ENCODE measurements around the gene KCTD10.

KCTD10 gene

GRCh38 chr12:109482491-109482890, 5.4 kb upstream of the KCTD10 start:
- TF ChIP-seq EZH2phosphoT487 (IDR thresholded peaks at IDR 0.05; ENCODE audit: borderline replicate concordance) (no peak), CTCF (conservative IDR thresholded peaks at IDR 0.05; ENCODE audit: low read length) (no peak)
- Histone ChIP-seq H4K20me1 (ENCODE audit: insufficient read depth, low read length, poor library complexity, severe bottlenecking) (no peaks in the 10 kb centered on the region), H3K79me2 (ENCODE audit: insufficient read depth, low read length) (peaks cover 20% of the 10 kb centered on the region), H3F3A (ENCODE audit: low read depth) (no peaks in the 10 kb centered on the region; the same call in 1 of the 2 replicates), H2AFZ (ENCODE audit: low read length) (no peak overlapping the region), H3K9me3 (ENCODE audit: insufficient read depth, low read depth, low read length) (no peaks in the 10 kb centered on the region), H3K4me3 (ENCODE audit: low read length, poor library complexity, severe bottlenecking) (no peak overlapping the region), H3K4me1 (ENCODE audit: insufficient read depth, low read length, poor library complexity, severe bottlenecking) (peaks cover 12% of the 10 kb centered on the region), H3K36me3 (ENCODE audit: insufficient read depth, low read length) (peaks cover 17% of the 10 kb centered on the region; the same call in 1 of the 2 replicates), H3K9me2 (replicated peaks; ENCODE audit: low read depth, low read length) (no peaks in the 10 kb centered on the region), H3K27me3 (ENCODE audit: insufficient read depth, low read length, poor library complexity, severe bottlenecking) (no peaks in the 10 kb centered on the region), H3K9ac (ENCODE audit: low read depth, low read length, poor library complexity, severe bottlenecking) (no peak overlapping the region), H3K4me2 (ENCODE audit: low read depth, low read length, poor library complexity, severe bottlenecking) (no peak overlapping the region)

GRCh38 chr12:109481863-109482262, 4.8 kb upstream of the KCTD10 start:
- H3K9me3 ChIP-seq (ENCODE audit: insufficient read depth, low read depth, low read length): no peaks in the 10 kb centered on the region

GRCh38 chr12:109480356-109480755, 3.3 kb upstream of the KCTD10 start:
- TF ChIP-seq EZH2phosphoT487 (IDR thresholded peaks at IDR 0.05; ENCODE audit: borderline replicate concordance): no peak
- no peak for TF ChIP-seq CTCF (conservative IDR thresholded peaks at IDR 0.05; ENCODE audit: low read length)
- Histone ChIP-seq H3K9me3 (ENCODE audit: insufficient read depth, low read depth, low read length) (no peaks in the 10 kb centered on the region), H3K4me3 (ENCODE audit: low read length, poor library complexity, severe bottlenecking) (no peak overlapping the region), H3K27me3 (ENCODE audit: insufficient read depth, low read length, poor library complexity, severe bottlenecking) (no peaks in the 10 kb centered on the region), H3K36me3 (ENCODE audit: insufficient read depth, low read length) (no peaks in the 10 kb centered on the region; the same call in 1 of the 2 replicates), H3K4me1 (ENCODE audit: insufficient read depth, low read length, poor library complexity, severe bottlenecking) (peaks cover 23% of the 10 kb centered on the region), H2AFZ (ENCODE audit: low read length) (no peak overlapping the region), H3K9ac (ENCODE audit: low read depth, low read length, poor library complexity, severe bottlenecking) (no peak overlapping the region), H3K4me2 (ENCODE audit: low read depth, low read length, poor library complexity, severe bottlenecking) (no peak overlapping the region), H3F3A (ENCODE audit: low read depth) (no peaks in the 10 kb centered on the region; the same call in 1 of the 2 replicates), H4K20me1 (ENCODE audit: insufficient read depth, low read length, poor library complexity, severe bottlenecking) (peaks cover 14% of the 10 kb centered on the region), H3K9me2 (replicated peaks; ENCODE audit: low read depth, low read length) (no peaks in the 10 kb centered on the region), H3K79me2 (ENCODE audit: insufficient read depth, low read length) (peaks cover 38% of the 10 kb centered on the region)

More at GRCh38 chr12:109481863-109482262, 4.8 kb upstream of the KCTD10 start:
- Histone ChIP-seq H3K4me3 (ENCODE audit: low read length, poor library complexity, severe bottlenecking) (no peak overlapping the region), H3K27me3 (ENCODE audit: insufficient read depth, low read length, poor library complexity, severe bottlenecking) (no peaks in the 10 kb centered on the region), H3K79me2 (ENCODE audit: insufficient read depth, low read length) (peaks cover 23% of the 10 kb centered on the region), H3K4me2 (ENCODE audit: low read depth, low read length, poor library complexity, severe bottlenecking) (no peak overlapping the region), H3K36me3 (ENCODE audit: insufficient read depth, low read length) (peaks cover 15% of the 10 kb centered on the region; the same call in 1 of the 2 replicates), H3K4me1 (ENCODE audit: insufficient read depth, low read length, poor library complexity, severe bottlenecking) (peaks cover 12% of the 10 kb centered on the region), H3K9ac (ENCODE audit: low read depth, low read length, poor library complexity, severe bottlenecking) (no peak overlapping the region), H2AFZ (ENCODE audit: low read length) (no peak overlapping the region), H3F3A (ENCODE audit: low read depth) (no peaks in the 10 kb centered on the region; the same call in 1 of the 2 replicates), H3K9me2 (replicated peaks; ENCODE audit: low read depth, low read length) (no peaks in the 10 kb centered on the region), H4K20me1 (ENCODE audit: insufficient read depth, low read length, poor library complexity, severe bottlenecking) (no peaks in the 10 kb centered on the region)
- TF ChIP-seq CTCF (conservative IDR thresholded peaks at IDR 0.05; ENCODE audit: low read length) (no peak), EZH2phosphoT487 (IDR thresholded peaks at IDR 0.05; ENCODE audit: borderline replicate concordance) (no peak)
